GM18907 (cell line): ENCODE data around the gene NFX1.

Experiments used
- ATAC-seq: cut with Tn5 transposase; IDR thresholded peaks from one replicate; pipeline ENCODE4 v1.9.1; 2021; ENCODE audit warnings: mild to moderate bottlenecking, moderate library complexity; ENCODE audit not compliant: unreplicated experiment

Gene NFX1

DNA sequence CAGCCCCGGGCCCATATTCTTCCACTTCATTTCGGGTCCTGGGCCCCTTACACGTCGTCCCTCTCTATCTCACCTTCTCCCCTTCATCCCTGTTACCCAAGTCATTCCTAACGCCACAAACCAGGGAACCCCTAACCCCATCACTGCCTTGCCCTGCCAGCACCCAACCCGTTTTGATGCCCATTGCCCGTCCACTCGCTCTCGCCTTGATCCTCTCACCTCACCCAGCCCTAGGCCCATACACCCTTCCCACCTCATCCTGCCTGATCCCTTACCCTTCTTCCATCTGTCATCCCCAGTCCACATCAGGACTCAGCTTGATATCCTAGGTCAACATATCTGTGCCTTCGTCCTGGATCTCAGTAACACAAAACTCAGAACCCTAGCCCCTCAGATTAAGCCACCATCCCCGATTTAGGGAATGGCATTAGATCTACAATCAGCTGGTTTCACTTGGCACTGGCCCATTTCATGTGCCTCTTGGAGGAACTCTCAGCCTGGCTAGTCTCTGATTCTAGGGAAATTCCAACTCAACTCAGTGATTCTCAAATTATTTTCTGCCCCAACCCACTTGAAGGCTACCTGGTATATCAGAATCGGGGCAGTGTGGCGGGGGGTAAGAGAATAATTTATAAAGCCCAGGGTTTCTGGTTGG is 25.0 kb upstream of the NFX1 start:
- no peak for ATAC-seq

DNA sequence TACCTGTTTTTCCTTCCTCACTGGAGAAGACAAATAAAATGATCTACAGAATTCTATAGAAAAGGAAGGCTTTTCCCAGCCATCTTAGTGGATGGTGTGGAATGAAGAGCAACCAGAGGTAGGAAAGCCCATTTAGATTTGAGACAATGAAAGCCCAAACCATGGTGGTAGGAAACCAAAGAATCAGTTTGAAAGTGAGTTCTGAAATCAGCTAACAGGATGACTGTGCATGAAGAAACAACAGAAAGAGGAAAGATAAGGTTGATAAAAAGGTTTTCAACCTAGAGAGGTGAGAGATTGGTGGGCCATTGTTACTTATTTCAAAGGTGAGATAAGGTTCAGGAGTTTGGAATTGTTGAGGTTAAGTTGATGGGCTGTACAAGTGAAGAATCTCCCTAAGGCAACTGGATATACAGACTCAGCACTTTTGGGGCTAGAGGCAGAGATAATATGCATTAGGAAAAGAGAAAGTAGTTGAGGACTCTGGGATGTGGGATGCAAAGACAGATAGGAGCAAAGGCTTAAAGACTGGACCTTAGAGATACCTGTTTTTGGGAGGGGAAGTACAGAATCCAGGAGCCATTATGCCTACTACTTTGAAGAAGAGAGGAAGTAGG is 23.1 kb upstream of the NFX1 start:
- no peak for ATAC-seq

DNA sequence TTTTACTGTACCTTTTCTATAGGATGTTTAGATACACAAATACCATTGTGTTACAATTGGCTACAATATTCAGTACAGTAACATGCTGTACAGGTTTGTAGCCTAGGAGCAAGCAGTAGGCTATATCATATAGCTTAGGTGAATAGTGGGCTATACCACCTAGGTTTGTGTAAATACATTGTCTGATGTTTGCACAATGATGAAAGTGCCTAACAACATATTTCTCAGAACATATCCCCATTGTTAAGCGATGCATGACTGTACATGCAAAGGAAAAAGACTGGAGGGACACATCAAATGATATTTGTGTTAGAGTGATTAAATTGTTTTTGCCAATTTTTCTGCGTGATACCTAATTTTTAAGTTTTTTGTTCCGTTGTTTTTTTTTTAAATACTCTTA is 20.2 kb upstream of the NFX1 start:
- no peak for ATAC-seq

DNA sequence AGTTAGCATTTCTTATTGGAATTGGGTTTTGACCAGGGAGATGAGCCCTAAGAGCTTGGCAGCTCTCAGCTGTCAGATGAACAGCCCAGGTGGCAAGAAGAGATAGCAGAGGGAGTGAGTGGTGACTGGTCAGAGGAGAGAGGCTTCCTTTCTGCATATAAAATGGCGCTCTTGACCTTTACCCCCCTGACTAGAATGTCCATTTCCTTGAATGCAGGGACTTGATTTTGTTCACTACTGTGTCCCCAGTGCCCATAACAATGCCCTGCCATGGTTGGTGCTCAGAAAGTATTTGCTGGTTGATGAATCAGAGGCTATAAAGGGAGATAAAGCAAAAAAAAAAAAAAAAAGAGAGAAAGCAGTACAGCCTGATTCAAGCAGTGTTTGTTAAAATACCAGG is 18.3 kb upstream of the NFX1 start:
- ATAC-seq: no peak

DNA sequence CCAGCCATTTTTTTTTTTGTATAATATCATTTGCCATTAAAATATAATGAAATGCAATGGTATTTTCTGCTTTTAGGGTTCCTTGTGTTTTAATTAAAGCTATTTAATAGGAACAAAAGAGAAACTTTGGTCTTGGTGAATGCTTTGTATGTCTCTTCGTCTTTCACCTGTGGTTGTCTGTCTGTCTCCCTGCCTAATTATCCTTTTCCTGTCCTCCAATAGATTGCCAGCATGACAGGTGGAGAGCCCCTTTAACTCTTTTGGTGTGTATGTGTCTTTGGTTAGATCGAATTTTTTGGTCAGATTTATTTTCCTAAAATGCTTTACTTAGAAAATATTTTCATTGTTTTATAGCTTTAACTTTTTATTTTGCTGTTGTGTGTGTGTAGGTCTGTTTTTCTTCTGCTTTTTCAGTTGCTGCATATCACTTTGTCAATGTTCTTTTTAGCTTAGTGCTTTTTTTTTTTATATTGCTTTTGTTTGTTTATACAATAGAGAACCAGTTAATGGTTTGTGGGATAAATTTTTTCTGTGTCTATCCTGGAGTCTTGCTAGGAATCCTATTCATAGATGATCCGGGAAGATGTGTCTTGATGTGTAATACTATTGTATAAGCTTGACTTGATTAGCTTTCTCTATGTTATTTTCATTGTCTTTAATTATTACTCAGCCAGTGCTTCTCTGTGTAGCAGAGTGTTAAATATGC is 16.9 kb upstream of the NFX1 start:
- ATAC-seq: no peak

DNA sequence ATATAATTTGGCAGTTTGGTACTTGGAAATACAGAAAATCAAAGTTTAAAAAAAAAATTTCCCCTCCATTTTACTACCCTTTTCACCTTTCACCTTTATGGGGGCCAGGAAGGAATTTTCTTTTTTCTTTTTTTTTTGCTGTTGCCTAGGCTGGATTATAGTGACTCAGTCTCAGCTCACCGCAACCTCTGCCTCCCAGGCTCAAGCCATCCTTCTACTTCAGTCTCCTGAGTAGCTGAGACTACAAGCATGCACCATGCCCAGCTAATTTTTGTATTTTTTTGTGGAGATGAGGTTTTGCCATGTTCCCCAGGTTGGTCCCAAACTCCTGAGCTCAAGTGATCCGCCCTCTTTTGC is 16.4 kb upstream of the NFX1 start:
- no peak for ATAC-seq

DNA sequence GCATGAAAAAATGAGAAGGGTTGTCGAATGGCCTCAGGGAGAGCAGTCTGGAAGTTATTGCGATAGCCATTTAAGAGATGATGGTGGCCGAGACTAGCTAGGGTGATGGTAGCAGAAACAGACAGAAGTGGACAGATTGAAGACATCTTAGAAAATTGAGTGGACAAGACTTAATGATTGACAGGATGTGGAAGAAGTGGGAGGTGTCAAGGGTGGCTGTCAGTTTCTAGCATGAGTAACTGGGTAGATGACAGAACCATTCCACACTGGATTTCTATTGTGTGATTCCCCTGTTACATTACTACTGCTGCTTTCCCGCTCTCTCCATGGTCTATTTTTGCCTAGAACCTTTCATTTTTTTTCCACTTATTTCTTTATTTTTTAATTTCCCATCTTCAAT is 12.8 kb upstream of the NFX1 start:
- ATAC-seq: no peak

DNA sequence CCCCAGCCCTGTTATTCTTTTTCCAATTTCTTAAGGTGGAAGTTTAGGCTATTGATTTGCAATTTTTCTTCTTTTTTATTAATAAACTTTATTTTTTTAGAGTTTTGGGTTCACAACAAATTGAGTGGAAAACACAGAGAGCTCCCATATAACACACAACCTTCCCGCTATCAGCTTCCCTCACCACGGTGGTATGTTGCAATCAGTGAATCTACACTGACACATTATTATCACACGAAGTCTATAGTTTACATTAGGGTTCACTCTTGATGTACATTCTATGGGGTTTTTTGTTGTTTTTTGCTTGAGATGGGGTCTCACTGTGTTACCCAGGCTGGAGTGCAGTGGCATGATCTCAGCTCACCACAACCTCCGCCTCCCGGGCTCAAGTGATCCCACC is 4.8 kb upstream of the NFX1 start:
- ATAC-seq: no peak

DNA sequence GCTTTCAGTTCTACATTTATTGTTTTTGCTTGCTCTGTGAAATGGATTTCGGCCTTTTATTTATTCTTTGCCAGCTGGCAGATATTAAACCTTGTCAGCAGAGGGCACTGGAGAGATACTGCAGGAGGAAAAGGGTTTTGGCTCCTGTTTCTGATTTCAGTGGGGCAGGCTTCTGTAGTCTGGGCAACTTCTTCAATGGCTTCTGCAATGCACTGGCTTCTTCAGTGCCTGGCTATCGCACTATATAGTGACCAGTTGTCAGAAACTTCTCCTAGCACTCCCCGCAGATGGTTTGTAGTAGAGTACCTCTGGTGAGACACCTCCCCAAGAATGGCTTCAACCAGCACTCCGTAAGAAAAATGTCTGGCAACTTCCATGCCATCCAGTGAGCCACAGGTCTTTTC is 3.2 kb upstream of the NFX1 start:
- ATAC-seq: no peak

DNA sequence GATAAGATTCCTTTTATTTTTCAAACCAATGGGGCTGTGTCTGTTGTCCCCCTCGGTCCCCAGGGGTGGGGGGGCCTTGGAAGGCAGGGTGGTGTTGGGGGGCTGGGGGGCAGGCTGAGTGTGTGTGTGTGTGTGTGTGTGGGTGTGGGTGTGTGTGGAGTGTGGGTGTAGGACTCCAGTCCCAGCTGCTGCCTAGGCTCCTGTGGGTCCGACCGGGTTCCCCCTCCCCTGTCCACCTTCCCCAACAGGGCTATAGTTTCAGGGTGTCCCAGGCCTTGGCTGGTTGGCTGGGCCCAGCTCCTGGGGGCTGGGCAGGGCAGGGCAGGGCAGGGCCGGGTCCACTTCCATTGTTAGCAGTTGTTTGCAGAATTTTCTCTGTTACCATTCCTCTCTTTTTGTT is 2.1 kb upstream of the NFX1 start:
- ATAC-seq: no peak

DNA sequence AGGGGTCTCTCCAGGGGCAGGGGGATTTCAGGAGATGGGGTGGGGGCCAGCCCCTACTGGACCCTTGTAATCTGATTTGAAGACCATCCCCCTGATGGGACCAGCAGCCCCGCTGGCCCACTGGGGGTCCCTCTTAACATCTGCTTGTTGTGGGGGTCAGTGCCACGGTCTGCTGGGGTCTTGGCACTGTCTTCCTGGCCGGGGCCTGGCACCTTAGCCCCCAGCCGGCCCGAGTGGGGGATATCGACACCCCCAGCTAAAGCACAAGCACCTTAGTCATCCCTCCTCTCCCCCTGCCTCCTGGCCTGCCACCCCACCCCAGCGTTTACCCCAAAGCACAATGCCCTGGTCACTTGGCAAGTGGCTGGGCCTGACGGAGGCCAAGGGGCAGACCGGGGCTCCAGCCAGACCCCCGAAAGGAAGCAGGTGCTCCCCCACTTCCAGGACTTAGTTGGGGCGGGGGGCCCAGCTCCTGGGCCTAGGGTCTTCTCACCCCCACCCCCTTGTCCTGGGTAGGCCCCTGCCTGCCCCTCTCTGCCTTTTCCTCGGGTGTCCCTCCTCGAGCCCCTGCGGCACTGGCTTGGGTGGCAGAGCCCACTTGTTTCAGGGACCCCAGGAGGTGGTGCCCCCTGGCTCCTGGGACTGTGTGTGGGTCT is 1.4 kb upstream of the NFX1 start:
- ATAC-seq: no peak

DNA sequence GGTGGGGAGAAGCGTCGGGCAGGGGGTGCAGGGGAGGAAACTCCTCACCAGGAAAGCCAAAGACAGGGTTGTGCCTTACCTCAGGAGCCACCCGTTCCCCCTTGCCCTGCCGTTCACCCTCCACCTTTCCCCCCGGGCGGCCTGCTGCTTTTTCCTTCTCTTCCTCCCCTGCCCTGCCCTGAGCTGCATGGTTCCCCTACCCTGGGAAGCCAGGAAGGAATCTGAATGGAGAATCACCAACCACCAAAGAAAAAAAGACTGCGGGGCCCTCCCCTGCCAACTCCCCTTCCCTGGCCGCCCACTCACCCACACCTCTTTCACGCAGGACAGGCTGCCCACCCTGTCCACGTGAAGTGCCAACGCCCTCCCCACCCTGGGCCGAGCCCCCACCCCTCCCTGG is 820 bp upstream of the NFX1 start:
- no peak for ATAC-seq

DNA sequence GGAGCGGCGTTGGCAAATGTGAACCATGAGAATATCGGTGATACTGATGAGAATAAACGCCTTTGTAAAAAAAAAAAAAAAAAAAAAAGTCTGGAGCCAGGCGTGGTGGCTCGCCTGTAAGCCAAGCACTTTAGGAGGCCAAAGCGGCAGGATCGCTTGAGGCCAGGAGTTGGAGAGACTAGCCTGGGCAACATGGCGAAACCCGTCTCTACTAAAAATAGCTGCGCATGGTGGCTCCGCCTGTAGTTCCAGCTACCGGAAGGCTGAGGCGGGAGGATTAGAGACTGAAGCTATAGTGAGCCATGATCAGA is 425 bp upstream of the NFX1 start:
- ATAC-seq: no peak

DNA sequence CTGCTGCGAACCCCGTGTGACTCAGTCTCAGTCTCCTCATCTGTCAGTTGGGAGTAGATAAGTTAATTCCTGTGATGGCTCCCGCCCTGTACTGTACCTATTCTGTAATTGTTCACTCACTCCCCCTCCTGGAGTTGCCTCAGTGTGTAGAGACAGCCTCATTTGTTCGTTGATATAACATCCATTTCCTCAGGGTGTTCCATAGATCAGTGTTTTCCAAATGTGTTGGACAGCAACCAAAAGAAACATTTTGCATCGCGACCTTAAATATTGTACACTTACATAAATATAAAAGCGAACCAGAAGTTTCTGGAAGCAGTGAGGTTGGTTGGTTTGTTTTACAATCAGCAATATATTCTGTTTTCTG is 698 bp downstream of the NFX1 start:
- no peak for ATAC-seq

DNA sequence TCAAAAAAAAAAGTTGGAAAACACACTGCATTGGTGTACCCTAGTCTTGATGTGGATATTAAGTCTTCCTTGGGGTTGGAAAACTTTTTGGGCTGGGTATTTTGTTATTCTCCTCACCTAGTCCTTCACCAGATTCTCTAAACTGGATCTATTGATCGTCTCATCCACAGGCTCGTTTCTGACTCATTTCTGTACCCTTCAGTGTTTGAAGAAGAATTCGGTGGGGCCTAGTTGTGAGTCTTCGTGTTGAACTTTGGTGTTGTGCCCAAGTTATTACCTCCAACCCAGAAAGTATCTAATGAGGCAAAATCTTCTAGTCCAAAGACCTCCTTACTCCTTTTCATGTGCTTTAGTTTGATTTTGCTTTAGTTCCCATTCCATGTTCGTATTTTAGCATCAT is 1.6 kb downstream of the NFX1 start:
- no peak for ATAC-seq

DNA sequence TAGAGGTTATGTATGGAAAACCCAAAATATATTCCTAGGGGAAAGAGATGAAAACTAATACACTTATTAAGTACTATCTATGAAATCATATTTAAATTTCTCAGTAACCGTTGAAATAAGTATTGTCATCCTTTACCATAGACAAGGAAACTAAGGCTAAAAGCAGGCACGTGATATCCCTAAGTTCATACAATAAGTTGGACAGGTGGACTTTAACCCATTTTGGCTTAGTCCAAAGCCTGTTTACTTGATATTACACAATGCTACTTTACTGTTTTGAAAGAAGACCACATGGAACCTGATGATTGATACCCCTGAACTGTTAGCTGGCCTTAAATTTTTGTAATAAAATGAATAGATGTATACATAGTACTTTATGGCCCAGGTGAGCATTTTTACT is 3.5 kb downstream of the NFX1 start:
- no peak for ATAC-seq

DNA sequence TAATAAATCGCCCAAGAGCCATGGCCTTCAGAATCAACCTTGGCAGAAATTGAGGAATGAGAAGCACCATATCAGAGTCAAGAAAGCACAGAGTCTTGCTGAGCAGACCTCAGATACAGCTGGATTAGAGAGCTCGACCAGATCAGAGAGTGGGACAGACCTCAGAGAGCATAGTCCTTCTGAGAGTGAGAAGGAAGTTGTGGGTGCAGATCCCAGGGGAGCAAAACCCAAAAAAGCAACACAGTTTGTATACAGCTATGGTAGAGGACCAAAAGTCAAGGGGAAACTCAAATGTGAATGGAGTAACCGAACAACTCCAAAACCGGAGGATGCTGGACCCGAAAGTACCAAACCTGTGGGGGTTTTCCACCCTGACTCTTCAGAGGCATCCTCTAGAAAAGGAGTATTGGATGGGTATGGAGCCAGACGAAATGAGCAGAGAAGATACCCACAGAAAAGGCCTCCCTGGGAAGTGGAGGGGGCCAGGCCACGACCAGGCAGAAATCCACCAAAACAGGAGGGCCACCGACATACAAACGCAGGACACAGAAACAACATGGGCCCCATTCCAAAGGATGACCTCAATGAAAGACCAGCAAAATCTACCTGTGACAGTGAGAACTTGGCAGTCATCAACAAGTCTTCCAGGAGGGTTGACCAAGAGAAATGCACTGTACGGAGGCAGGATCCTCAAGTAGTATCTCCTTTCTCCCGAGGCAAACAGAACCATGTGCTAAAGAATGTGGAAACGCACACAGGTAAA is 4.5 kb downstream of the NFX1 start:
- ATAC-seq: no peak

DNA sequence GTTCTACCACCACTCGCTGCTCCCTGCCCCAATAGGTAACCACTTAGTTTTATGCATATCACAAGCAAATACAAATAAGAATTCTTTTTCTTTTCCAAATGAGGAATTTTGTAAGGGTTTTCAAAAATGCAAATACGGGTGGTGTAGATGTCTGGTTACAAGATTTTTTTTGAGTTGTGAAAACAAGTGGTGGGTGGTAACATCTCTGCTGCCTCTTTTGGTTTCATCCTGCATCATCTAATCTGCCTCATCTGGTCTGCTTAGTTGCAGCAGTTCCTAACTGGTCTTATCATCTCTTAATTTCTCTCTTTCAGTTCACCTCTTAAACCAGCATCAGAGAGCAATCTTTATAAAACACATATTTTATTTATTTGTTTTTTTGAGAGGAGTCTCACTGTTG is 5.3 kb downstream of the NFX1 start:
- peak; percentile 42 for ATAC-seq

DNA sequence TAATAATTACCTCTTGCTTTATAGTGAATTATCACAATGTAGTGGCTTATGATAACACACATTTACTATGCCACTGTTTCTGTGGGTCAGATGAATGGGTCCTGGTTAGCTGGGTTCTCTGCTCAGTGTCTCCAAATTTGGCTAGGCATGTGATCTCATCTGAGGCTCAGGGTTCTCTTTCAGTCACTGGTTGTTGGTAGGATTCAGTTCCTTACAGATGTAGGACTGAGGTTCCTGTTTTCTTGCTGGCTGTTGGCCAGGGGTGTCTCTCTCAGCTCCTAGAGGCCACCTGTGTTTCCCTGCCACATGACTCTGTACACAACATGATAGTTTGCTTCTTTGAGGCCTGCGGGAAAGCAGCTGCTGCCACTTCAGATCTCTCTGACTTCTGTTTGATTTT is 7.1 kb downstream of the NFX1 start:
- peak; percentile 90 for ATAC-seq

DNA sequence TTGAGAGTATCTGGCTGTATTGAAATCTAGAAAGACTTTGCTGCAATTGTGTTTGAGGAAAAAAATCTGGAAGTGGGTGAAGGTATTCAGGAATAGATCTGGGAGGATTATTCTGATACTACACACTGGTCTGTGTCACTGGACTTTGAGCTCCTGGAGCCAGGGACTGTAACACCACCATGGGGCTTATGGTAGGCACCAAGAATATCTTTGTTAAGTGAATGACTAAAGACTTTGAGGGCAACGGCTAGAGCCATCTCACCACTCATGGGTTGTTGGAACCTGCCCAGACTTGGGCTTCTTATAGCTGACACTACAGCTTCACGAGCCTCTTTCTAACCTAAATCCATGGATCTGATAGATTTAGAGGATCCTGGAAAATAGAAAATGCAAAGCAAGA is 10.2 kb downstream of the NFX1 start:
- ATAC-seq: no peak

DNA sequence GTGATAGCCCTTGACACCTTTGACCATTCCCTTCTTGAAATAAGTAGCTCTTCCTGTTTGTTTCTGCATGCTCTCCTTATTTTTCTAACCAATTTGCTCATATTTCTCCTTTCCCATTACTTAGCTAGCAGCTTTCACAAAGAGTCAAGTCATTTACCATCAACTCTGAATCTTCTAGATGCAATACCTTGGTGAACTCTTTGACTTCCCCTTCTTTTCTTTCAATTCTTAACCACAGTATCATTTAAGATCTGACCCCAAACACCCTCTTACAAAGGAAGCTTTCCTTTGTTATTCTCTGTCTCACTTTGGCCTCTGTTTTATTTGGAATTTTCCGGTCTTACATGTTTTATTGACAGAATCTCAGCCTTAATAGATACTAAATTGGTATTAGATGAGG is 14.0 kb downstream of the NFX1 start:
- ATAC-seq: no peak

DNA sequence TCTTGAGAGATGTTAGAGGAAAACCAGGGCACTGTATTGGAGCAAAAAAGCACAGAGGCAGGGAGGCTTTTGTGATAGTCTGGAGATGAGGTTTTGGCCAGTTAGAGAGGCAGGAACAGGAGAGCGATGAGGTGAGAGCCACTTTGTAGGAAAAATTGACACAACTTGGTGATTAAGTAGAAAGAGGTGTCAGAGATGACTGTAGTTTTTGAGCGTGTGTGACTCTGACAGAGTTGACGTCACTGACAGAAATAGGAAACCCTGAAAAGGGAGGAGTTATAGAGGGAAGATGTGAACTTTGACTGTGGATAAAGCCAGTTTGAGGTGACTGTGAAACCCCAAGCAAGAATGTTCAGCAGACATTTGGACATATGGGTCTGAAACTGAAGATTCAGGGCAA is 15.7 kb downstream of the NFX1 start:
- ATAC-seq: no peak
